Adipocyte (in vitro differentiated cells): Measurements from ENCODE around the gene NAGK.
"Not testable (repeated sequence)": the region's sequence is repeated elsewhere in the genome, so short reads cannot be mapped to it uniquely, and the experiment has no call there.

Experiments
- DNase-seq: peaks from one replicate; pipeline ENCODE4 v3.0.0-alpha.2; 2015; ENCODE audit warnings: low read depth
- H3K27me3 ChIP-seq: replicated peaks from 2 replicates; pipeline ENCODE4 v1.7.0; 2013; ENCODE audit warnings: mild to moderate bottlenecking, low read length, moderate library complexity; ENCODE audit not compliant: control insufficient read depth, insufficient read depth
- H3K36me3 ChIP-seq: 2 replicates; pipeline ENCODE4 v1.7.0; 2013; ENCODE audit warnings: low read length, mild to moderate bottlenecking, moderate library complexity; ENCODE audit not compliant: control insufficient read depth, insufficient read depth, severe bottlenecking
- H3K4me1 ChIP-seq: 2 replicates; pipeline ENCODE4 v1.7.0; 2013; ENCODE audit warnings: mild to moderate bottlenecking, low read length, moderate library complexity; ENCODE audit not compliant: control insufficient read depth, insufficient read depth
- H3K4me3 ChIP-seq: 2 replicates; pipeline ENCODE4 v1.7.0; 2013; ENCODE audit warnings: mild to moderate bottlenecking, low read length, moderate library complexity
- H3K9ac ChIP-seq: 2 replicates; pipeline ENCODE4 v1.7.0; 2013; ENCODE audit warnings: mild to moderate bottlenecking, low read length, moderate library complexity
- H3K9me3 ChIP-seq: 2 replicates; pipeline ENCODE4 v1.7.0; 2013; ENCODE audit warnings: mild to moderate bottlenecking, low read length, moderate library complexity; ENCODE audit not compliant: control insufficient read depth

Gene NAGK

DNA sequence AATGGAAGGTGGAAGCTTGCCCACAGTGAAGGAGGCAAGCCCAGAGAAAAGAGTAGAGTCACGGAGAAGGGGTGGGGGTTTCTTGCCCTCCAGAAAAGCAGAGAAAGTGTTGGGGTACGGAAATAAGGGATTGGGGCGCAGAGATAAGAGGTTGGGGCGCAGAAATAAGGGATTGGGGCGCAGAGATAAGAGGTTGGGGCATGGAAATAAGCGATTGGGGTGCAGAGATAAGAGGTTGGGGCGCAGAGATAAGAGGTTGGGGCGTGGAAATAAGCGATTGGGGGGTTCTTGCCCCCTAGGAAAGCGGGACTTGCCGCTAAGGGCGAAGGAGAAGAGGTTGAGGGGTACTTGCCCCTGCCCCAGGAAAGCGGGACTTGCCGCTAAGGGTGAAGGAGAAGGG, 21.0 kb downstream of the NAGK start:
- DNase-seq, H3K9me3 ChIP-seq, H3K4me1 ChIP-seq, H3K36me3 ChIP-seq, H3K9ac ChIP-seq, H3K4me3 ChIP-seq, H3K27me3 ChIP-seq: not testable (repeated sequence)

DNA sequence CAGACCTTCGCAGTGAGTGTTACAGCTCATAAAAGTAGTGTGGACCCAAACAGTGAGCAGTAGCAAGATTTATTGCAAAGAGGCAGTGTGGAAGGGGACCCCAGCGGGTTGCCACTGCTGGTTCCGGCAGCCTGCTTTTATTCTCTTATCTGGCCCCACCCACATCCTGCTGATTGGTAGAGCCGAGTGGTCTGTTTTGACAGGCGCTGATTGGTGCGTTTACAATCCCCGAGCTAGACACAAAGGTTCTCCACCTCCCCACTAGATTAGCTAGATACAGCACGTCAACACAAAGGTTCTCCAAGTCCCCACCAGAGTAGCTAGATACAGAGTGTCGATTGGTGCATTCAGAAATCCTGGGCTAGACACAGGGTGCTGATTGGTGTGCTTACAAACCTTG, 23.4 kb downstream of the NAGK start:
- not testable (repeated sequence) for H3K9me3 ChIP-seq

DNA sequence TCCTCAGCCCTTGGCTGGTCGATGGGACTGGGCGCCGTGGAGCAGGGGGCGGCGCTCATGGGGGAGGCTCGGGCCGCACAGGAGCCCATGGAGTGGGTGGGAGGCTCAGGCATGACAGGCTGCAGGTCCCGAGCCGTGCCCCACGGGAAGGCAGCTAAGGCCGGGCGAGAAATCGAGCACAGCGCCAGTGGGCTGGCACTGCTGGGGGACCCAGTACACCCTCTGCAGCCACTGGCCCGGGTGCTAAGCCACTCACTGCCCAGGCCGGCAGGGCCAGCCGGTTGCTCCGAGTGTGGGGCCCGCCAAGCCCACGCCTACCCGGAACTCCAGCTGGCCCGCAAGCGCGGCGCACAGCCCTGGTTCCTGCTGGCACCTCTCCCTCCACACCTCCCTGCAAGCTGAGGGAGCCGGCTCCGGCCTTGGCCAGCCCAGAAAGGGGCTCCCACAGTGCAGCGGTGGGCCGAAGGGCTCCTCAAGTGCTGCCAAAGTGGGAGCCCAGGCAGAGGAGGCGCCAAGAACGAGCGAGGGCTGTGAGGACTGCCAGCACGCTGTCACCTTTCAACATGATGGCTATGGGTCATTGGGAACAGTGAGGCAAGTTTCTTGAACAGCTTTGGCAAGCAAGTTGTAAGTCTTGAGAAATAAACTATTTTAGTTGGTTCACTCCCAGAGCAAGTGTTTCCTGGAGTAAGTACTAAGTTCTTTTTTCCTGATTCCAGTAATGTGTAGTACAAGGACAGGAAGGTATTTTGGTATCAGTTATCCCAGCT, 24.2 kb downstream of the NAGK start:
- H3K4me3 ChIP-seq, DNase-seq, H3K36me3 ChIP-seq, H3K9me3 ChIP-seq, H3K4me1 ChIP-seq, H3K27me3 ChIP-seq, H3K9ac ChIP-seq: not testable (repeated sequence)

More for the DNA sequence above, 23.4 kb downstream of the NAGK start:
- H3K4me1 ChIP-seq, DNase-seq, H3K4me3 ChIP-seq, H3K36me3 ChIP-seq, H3K9ac ChIP-seq, H3K27me3 ChIP-seq: not testable (repeated sequence)

DNA sequence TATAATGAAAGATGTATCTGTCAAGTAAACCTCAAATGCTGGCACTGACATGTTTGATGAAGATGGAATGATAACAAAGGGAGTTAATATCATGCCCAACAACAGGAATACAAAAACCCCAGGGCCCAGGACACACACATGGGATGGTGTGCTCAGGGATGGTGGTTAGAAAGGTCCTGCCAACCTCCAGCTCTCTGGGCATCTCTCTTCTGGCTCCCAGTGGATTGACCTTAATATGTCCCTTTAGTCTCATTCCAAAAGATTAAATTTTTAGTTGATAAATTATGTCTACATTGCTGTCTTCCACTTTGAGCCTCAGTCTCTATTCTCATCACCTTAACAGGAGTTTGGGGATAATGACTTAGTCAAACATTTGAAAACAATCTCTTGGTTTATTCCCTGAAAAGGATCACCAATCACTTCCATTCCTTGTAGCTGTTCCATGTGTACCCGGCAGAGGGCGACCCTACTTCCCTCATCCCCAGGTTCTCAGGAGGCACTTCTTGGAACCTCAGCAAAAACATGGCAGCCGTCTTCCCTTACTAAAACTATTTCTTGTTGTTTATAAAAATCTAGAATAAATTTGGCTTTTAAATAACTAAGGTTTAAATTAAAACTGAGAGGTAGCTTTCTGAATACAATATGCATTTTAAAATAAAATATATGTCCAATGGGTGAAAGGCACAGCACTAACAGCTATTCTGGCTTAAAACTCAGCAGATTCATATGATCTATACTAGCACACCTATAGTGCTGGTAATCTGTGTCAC, 31.9 kb downstream of the NAGK start:
- no peak overlapping the region for H3K4me3 ChIP-seq
- H3K27me3 ChIP-seq = no peaks in the 10 kb centered on the region
- peak; percentile 59 for DNase-seq
- H3K36me3 ChIP-seq = no peaks in the 10 kb centered on the region
- H3K9ac ChIP-seq = no peak overlapping the region
- peaks cover 2% of the 10 kb centered on the region for H3K9me3 ChIP-seq
- peaks cover 6% of the 10 kb centered on the region for H3K4me1 ChIP-seq

DNA sequence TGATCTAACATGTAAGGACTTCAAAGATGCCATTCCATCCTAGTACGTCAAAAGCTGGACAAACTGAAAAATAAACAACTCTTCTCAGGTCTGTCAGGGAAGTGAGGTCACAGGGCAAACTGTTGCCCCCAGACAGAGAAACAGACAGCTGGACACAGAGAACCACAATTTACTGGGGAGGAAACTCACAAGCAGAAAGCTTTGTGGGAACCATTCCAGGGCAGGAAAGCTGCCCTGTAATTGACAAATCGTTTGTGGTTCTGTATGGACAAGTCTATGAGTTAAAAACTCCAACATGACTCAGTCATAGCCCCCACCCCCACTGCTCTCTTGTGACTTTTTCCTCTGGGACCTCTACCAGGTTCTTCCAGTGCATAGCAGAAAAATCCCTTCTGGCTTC, 33.2 kb downstream of the NAGK start:
- Histone ChIP-seq H3K9ac (no peak overlapping the region), H3K27me3 (no peaks in the 10 kb centered on the region), H3K36me3 (no peaks in the 10 kb centered on the region), H3K4me1 (peaks cover 6% of the 10 kb centered on the region), H3K9me3 (peaks cover 6% of the 10 kb centered on the region), H3K4me3 (no peak overlapping the region)
- DNase-seq = peak; percentile 20

DNA sequence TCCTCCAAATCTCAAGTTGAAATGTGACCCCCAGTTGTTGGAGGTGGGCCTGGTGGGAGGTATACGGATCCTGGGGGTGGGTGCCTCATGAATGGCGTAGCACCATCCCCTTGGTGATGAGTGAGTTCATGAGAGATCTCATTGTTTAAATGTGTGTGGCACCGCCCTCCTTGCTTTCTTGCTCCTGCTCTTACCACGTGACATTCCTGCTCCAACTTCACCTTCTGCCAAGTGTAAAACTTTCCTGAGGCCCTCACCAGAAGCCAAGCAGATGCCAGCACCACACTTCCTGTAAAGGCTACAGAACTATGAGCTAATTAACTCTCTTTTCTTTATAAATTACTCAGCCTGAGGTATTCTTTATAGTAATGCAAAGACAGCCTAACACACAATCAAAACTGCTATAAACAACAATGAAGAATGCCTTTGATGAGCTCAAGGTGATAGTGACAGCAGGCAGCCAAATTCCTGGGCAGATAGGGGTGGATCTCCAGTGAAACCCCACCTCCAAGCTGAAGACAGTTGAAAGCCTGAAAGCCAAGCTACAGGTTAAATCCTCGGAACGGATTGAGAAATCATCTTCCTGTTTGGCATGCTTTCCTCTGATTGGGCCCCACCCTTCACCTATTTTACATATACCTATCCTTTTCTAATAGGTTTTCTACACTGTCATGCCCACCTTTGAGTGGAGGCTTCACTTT, 34.7 kb downstream of the NAGK start:
- Histone ChIP-seq H3K9ac (no peak overlapping the region), H3K27me3 (no peaks in the 10 kb centered on the region), H3K36me3 (peaks cover 2% of the 10 kb centered on the region), H3K4me3 (no peak overlapping the region), H3K4me1 (peaks cover 6% of the 10 kb centered on the region), H3K9me3 (peaks cover 6% of the 10 kb centered on the region)
- no peak for DNase-seq

DNA sequence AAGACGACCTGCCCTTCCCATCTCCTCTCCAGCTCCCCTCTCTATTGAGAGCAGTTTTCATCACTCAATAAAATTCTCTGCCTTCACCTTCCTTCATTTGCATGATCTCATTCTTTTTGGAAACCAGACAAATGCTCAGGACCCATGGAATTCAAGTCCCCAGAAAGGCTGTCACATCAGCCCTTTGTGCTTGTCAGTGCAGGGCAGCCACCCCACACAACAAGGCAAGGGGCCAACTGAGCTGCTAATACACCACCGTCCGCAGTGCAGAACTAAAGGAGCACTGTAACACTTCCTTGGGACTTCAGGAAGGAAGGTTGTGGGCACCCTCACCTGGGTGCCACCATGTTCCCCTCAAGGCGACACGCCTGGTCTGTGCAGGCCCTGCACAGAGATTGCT, 35.4 kb downstream of the NAGK start:
- peaks cover 6% of the 10 kb centered on the region for H3K9me3 ChIP-seq
- peaks cover 9% of the 10 kb centered on the region for H3K36me3 ChIP-seq
- H3K4me3 ChIP-seq = no peak overlapping the region
- H3K9ac ChIP-seq = no peak overlapping the region
- no peak for DNase-seq
- no peaks in the 10 kb centered on the region for H3K27me3 ChIP-seq
- H3K4me1 ChIP-seq = peaks cover 6% of the 10 kb centered on the region

DNA sequence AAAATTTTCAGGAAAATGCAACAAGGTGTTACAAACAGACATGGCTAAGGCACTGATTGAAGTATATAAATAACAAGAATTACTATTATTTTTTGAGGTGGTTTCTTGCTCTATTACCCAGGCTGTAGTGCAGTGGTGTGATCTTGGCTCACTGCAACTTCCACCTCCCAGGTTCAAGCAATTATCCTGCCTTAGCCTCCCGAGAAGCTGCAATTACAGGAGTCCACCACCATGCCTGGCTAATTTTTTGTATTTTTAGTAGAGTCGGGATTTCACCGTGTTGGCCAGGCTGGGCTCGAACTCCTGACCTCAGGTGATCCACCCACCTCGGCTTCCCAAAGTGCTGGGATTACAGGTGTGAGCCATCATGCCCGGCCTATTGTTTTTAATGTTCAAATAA, 38.0 kb downstream of the NAGK start:
- H3K4me1 ChIP-seq, H3K27me3 ChIP-seq, H3K4me3 ChIP-seq, DNase-seq, H3K9ac ChIP-seq, H3K9me3 ChIP-seq: not testable (repeated sequence)
- H3K36me3 ChIP-seq = peaks cover 29% of the 10 kb centered on the region

DNA sequence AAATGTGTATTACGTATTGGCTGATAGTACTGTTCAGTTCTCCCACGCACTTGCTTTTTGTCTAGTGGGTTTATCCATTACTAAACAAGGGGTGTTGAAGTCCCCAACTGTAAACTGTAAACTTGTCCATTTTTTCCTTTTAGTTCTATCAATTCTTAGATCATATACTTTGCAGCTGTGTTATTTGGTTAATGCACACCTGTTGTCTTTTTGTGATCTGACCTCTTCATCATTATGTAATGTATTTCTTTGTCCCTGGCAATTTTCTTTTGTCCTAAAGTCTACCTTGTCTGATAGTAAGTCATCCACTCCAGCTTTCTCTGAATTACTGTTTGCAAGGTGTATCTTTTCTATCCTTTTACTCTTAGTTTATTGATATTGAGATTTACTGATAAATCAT, 39.6 kb downstream of the NAGK start:
- H3K27me3 ChIP-seq = no peaks in the 10 kb centered on the region
- DNase-seq = no peak
- H3K9ac ChIP-seq = no peak overlapping the region
- peaks cover 35% of the 10 kb centered on the region for H3K36me3 ChIP-seq
- H3K4me3 ChIP-seq = no peak overlapping the region
- no peaks in the 10 kb centered on the region for H3K4me1 ChIP-seq
- H3K9me3 ChIP-seq = peaks cover 6% of the 10 kb centered on the region

DNA sequence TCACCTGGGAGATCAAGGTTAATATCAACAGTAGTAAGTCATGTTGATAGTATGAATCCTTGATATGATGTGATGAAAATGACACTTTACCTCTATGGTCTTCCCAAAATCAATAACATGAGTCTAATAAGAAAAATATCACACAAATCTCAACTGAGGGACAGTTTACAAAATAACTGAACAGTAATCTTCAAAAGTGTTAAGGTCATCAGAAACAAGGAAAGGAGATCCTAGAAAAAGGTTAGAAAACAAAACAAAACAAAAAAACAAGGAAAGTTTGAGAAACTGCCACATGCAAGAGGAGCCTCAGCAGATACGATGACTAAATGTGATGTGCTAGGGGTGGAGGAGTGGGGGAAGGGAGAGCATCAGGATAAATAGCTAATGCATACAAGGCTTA, 45.4 kb downstream of the NAGK start:
- Histone ChIP-seq H3K36me3 (peaks cover 70% of the 10 kb centered on the region), H3K9ac (no peak overlapping the region), H3K27me3 (no peaks in the 10 kb centered on the region), H3K4me1 (peaks cover 4% of the 10 kb centered on the region), H3K4me3 (no peak overlapping the region), H3K9me3 (no peaks in the 10 kb centered on the region)
- DNase-seq = no peak

DNA sequence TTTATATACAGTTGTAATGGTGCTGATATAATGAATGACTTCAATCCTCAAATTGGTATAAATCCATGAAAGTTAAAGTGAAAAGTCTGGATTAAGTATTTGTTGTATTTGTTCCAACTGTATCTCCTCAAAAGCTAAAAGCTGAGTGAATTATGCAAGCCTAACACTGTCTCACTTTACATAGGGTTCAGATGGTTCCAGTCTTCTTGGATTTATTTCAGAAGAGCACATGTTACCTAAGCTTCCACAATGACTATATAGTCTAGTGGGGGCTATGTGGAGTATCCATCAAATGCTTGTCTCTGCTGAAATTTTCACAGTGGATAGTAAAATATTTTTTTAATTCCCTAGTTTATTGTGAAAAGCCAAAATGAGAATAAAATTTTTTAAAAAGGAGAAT, 48.6 kb downstream of the NAGK start:
- H3K4me3 ChIP-seq = no peak overlapping the region
- H3K36me3 ChIP-seq = peaks cover 60% of the 10 kb centered on the region
- peak; percentile 8 for DNase-seq
- H3K4me1 ChIP-seq = peaks cover 8% of the 10 kb centered on the region
- H3K27me3 ChIP-seq = no peaks in the 10 kb centered on the region
- no peak overlapping the region for H3K9ac ChIP-seq
- no peaks in the 10 kb centered on the region for H3K9me3 ChIP-seq
